GM12873 (cell line): ENCODE results near the gene RGS3.

ENCODE experiments used
- TF ChIP-seq, protein P1 (sequence below): IDR thresholded peaks from 2 replicates; pipeline ENCODE4 v1.5.1; 2012; ENCODE audit warnings: low read depth, mild to moderate bottlenecking, moderate library complexity, low read length, control low read depth; ENCODE audit not compliant: insufficient read depth; ENCODE audit errors: missing control alignments

RGS3 gene

DNA sequence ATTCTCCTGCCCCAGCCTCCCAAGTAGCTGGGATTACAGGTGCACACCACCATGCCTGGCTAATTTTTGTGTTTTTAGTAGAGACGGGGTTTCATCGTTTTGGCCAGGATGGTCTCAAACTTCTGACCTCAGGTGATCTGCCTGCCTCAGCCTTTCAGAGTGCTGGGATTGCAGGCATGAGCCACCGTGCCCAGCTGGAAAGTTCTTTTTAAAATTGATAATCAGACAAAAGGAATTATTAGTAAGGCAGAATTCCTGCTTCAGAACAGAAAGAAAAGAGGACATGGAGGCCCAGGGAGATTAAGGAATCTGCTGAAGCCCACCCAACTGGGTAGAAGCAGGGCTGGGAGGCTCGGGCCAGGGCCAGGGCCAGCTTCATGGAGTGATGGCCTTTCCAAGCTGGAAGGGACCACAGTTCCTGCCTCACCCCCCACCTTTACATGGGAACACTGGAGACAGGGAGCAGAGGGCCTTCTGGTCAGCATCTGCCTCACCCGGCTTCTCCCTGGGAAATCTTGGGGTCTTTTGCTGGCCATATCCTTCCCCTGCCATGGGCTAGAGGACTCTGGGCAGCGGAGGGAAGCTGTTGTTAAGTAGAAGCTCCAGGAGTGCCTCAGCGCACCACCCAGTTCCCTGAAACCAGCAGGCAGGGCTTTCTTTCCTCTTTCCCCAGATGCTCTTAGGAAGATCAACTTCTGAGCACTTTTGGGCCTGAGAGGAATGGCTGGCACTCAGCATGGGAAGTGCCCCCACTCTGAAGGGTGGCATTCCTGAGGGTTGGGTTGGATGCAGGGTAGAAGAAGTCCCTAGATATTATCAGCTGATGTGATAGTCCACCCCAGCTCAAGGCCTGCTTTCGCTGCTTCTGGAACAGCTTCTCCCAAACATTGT is 70.1 kb downstream of the RGS3 start:
- TF ChIP-seq, protein P1, sequence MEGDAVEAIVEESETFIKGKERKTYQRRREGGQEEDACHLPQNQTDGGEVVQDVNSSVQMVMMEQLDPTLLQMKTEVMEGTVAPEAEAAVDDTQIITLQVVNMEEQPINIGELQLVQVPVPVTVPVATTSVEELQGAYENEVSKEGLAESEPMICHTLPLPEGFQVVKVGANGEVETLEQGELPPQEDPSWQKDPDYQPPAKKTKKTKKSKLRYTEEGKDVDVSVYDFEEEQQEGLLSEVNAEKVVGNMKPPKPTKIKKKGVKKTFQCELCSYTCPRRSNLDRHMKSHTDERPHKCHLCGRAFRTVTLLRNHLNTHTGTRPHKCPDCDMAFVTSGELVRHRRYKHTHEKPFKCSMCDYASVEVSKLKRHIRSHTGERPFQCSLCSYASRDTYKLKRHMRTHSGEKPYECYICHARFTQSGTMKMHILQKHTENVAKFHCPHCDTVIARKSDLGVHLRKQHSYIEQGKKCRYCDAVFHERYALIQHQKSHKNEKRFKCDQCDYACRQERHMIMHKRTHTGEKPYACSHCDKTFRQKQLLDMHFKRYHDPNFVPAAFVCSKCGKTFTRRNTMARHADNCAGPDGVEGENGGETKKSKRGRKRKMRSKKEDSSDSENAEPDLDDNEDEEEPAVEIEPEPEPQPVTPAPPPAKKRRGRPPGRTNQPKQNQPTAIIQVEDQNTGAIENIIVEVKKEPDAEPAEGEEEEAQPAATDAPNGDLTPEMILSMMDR = no peak

DNA sequence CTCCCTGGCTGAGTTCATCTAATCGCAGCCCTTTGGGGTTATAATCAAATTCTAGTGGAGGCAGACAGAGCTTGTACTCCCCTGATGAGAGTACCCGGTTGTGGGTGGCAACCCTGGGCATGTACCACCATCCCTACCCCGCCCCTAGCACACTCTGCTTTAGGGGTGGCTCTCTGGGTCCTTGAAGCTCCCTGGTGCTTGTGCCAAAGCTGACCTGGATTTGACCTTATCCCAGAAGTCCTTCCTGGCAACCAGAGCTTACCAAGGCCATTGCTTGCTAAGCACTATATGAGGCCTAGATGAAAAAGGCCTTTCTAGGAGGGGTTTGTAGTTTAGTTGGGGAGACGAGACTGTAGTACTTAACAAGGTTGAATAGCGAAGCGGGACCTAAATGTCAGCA is 72.2 kb downstream of the RGS3 start:
- TF ChIP-seq, protein P1 = no peak

DNA sequence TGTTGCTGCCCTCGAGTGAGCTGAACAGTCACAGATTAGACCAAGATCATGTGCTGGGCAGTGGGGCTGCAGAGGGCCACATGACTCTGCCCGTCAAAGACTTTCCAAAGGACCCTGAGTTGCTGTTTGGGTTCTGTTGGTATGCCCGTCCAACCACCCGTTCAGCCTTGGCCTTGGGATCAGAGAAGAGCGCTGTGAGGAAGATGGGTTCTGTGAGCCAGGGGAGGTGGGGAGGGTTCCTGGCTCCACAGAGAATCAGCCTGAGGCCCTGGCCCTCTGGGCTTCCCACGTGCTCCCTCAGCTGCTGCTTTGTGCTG is 72.6 kb downstream of the RGS3 start:
- TF ChIP-seq, protein P1 = no peak

DNA sequence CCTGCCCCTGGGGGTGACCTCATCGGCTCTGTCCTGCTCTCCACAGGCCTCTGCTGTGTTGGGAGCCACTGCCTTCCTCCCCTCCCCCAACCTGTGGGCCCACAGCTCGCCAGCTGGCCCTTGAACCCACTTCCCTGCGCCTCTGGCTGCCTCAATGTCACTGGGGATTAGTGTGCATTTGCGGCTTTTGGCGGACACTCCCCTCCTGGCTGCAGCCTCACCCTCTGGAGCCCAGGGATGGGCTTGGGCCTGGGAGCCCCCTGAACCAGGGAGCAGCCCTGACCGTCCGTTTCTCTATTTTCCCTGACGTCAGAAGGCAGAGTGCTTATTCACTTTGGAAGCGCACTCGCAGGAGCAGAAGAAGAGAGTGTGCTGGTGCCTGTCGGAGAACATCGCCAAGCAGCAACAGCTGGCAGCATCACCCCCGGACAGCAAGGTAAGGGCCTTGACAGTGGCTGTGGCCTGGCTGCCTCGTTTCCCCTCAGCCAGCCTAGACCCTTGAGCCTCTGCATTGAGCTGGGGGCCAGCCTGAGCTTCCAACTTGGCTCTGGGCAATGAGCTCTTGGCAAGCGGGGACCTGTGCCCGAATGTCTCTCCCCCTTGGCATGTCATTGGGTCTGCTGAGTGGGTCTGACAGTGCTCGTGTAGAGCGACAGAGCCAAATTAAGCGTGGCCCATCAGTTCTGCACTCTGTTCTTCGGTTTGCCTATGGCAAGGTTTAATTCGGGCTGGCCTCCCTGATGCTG is 73.1 kb downstream of the RGS3 start:
- TF ChIP-seq, protein P1 = no peak

DNA sequence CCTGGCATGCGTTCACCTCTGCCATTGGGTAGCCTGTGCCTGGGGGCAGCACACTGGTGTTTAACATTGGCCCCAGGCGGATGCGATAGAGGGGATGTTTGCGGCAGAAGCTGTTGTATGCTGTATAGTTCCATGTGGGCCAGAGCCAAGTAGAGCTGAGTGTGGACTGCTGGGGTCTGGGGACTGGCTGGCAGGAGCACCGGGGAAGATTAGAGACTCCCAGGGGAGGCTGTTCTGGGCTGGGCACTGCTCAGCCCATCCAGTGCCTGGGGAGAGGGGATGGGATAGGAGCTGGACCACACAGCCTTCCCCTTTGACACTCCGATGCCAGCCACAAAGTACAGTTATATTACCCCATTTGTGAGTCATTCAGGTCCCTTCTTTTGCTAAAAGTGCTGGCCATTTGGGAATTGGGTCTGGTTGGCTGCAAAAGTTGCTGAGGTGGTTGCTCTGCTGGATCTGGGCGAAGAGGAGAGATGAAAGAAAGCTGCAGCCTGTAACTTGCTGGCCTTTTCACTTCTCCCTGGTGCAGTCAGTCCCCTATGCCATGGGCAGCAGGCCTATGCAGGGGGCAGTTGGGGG is 73.8 kb downstream of the RGS3 start:
- TF ChIP-seq, protein P1 = no peak

DNA sequence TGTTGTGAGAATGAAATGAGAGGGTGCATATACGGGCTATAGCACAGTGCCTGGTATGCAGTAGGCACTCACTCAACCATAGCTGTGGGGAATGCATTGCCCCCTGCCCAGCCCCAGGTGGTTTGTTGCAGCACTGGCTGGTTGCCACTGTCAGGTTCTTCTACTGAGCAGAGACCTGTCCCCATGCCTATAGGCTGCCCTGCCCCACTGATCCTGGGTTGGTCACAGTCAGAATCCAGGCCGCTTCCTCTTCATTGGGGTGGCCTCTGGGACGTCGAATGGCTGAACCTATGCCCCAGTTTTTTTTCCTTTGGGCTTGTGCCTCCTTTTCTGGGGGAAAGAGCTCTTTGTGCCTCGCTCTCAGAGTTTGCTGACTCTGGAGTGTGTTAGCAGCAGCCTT is 74.6 kb downstream of the RGS3 start:
- TF ChIP-seq, protein P1 = no peak

DNA sequence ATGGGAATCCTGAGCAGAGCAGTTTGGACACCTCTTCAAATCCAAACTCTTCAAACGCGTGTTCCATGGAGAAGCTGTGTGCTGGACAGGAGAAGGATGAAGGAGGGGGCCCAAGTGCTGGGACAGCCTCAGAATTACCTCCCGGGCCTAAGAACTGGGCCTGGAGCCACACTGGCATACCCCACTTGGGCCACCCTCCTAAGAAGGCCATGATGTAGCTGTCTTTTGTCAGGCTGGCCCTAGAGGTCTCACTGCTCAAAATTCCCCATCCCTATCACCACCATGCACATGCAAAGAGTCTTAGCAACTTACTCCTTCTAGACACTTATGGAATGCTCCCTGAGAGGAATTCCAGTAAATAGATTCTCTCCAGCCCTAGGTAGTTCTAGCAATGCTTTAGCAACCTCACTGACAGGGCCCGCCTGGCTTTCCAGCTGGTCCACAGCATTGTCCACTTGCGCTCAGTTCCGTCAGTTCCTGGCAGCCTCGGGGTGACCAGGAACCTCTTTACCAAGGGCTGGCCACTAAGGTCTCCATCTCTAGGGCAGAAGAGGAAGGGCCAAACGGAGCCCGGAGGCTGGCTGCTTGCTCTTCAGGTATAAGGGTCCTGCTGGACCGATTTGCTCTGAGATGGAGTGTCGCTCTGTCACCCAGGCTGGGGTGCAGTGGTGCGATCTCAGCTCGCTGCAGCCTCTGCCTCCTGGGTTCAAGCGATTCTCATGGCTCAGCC is 75.3 kb downstream of the RGS3 start:
- TF ChIP-seq, protein P1 = no peak
